GM19397 (cell line): ENCODE results near the gene PTGIS.

Experiments used
- ATAC-seq: cut with Tn5 transposase; IDR thresholded peaks from one replicate; pipeline ENCODE4 v1.9.1; 2021; ENCODE audit warnings: mild to moderate bottlenecking, moderate library complexity; ENCODE audit not compliant: unreplicated experiment

Gene PTGIS

GRCh38 chr20:49476016-49476355 is 92.0 kb downstream of the PTGIS start:
- ATAC-seq, result no peak

- ATAC-seq, result no peak
These were observed 92.5 kb downstream of the PTGIS start for GRCh38 chr20:49475292-49476015.

GRCh38 chr20:49471397-49471796 is 96.5 kb downstream of the PTGIS start:
- no peak for ATAC-seq

- no peak for ATAC-seq
These were observed 97.0 kb downstream of the PTGIS start for GRCh38 chr20:49470922-49471321.

GRCh38 chr20:49469060-49469459 is 98.9 kb downstream of the PTGIS start:
- no peak for ATAC-seq

- ATAC-seq, result no peak
These were observed 99.5 kb downstream of the PTGIS start for GRCh38 chr20:49468412-49468811.

- ATAC-seq, result no peak
These were observed 101.6 kb downstream of the PTGIS start for GRCh38 chr20:49466114-49466912.

- ATAC-seq, result no peak
These were observed 103.4 kb downstream of the PTGIS start for GRCh38 chr20:49464556-49464955.

- ATAC-seq, result no peak
These were observed 105.3 kb downstream of the PTGIS start for GRCh38 chr20:49462626-49463025.

- ATAC-seq, result no peak
These were observed 105.9 kb downstream of the PTGIS start for GRCh38 chr20:49461894-49462620.

GRCh38 chr20:49460916-49461315 is 107.0 kb downstream of the PTGIS start:
- ATAC-seq, result no peak

GRCh38 chr20:49460131-49460530 is 107.8 kb downstream of the PTGIS start:
- no peak for ATAC-seq

- no peak for ATAC-seq
These were observed 108.3 kb downstream of the PTGIS start for GRCh38 chr20:49459684-49460083.

- ATAC-seq, result no peak
These were observed 110.5 kb downstream of the PTGIS start for GRCh38 chr20:49457444-49457843.

GRCh38 chr20:49456646-49457045 is 111.3 kb downstream of the PTGIS start:
- ATAC-seq, result no peak

- ATAC-seq, result no peak
These were observed 112.2 kb downstream of the PTGIS start for GRCh38 chr20:49455691-49456090.
